ENCODE results near the gene PDXP.

DNA sequence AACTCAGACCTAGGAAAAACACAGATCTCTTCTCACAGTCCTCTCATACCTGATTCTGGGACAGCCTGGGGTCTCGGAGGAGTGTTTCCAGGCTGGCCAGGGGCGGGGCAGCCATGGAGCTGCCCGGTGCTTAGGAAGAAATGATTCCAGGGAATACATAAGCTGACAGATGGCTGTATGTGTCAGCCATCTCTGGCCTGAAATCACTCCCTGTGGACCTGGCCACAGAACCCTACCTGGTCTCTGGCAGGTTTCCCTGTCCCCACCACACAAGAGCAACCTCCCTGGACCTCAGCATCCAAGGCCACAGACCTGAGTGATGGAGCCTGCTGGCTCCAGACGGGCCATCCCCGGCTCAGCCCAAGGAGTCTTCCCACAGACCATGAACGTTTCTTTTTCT, 39.8 kb upstream of the PDXP start:
- TF ChIP-seq, protein P1, sequence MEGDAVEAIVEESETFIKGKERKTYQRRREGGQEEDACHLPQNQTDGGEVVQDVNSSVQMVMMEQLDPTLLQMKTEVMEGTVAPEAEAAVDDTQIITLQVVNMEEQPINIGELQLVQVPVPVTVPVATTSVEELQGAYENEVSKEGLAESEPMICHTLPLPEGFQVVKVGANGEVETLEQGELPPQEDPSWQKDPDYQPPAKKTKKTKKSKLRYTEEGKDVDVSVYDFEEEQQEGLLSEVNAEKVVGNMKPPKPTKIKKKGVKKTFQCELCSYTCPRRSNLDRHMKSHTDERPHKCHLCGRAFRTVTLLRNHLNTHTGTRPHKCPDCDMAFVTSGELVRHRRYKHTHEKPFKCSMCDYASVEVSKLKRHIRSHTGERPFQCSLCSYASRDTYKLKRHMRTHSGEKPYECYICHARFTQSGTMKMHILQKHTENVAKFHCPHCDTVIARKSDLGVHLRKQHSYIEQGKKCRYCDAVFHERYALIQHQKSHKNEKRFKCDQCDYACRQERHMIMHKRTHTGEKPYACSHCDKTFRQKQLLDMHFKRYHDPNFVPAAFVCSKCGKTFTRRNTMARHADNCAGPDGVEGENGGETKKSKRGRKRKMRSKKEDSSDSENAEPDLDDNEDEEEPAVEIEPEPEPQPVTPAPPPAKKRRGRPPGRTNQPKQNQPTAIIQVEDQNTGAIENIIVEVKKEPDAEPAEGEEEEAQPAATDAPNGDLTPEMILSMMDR (optimal IDR thresholded peaks at IDR 0.05 in 1 of 3, IDR thresholded peaks at IDR 0.05 in 1 of 3, conservative IDR thresholded peaks at IDR 0.05 in 1 of 3; ENCODE audit: extremely low read depth in 1 of 3, insufficient read depth in 2 of 3, low read length in 3 of 3), result no peak
- TF ChIP-seq EZH2 (IDR thresholded peaks at IDR 0.05; ENCODE audit: low read length), result no peak

Data from keratinocyte (primary cell).